IMR-90 (cell line): Measurements from ENCODE around the gene FSTL3. TPM values are rescaled to one million over a fixed set of nuclear protein-coding genes. Genes with fewer than 3 reads are reported as not detected.

ENCODE experiments used
- ATAC-seq: fragments of 200-7000 bp; cut with Tn5 transposase; 2 replicates; pipeline ENCODE4 v1.9.1; 2020; ENCODE audit warnings: low read depth, mild to moderate bottlenecking, moderate library complexity
- BruUV-seq: library from RNA; stranded (reverse); fragments of 400-500 nt; replicated peaks from 2 replicates; lab custom pipeline; 2021; lab: Mats Ljungman, UMichigan
- CTCF ChIA-PET: fragments of 300-600 bp; formaldehyde crosslinking; extraction: SDS; loops from one replicate; lab custom pipeline; 2021; ENCODE audit warnings: antibody characterized with exemption; lab: Yijun Ruan, JAX
- POLR2A ChIA-PET: fragments of 300-600 bp; sonication (Branson Sonifier 250); formaldehyde crosslinking; loops from one replicate; lab custom pipeline; 2022; ENCODE audit warnings: antibody characterized with exemption; ENCODE audit not compliant: unreplicated experiment; lab: Charles Lee
- DNase-seq: peaks from one replicate; pipeline ENCODE4 v3.0.0; 2013
- H2AFZ ChIP-seq: replicated peaks from 2 replicates; pipeline ENCODE3; 2013; ENCODE audit warnings: low read length, mild to moderate bottlenecking; ENCODE audit not compliant: poor library complexity
- H2AK5ac ChIP-seq: 2 replicates; pipeline ENCODE4 v1.6.1; 2013; ENCODE audit warnings: low read depth, low read length, inconsistent platforms
- H2AK9ac ChIP-seq: replicated peaks from 2 replicates; pipeline ENCODE3; 2013; ENCODE audit warnings: mild to moderate bottlenecking, low read depth, low read length, moderate library complexity; ENCODE audit not compliant: poor library complexity
- H2BK120ac ChIP-seq: 2 replicates; pipeline ENCODE4 v1.6.1; 2013; ENCODE audit warnings: low read depth, low read length, inconsistent platforms
- H2BK15ac ChIP-seq: 3 replicates; pipeline ENCODE4 v1.6.1; 2013; ENCODE audit warnings: low read depth, low read length, inconsistent platforms
- H2BK20ac ChIP-seq: 2 replicates; pipeline ENCODE4 v1.6.1; 2013; ENCODE audit warnings: low read depth, mild to moderate bottlenecking, inconsistent platforms, low read length, moderate library complexity
- H2BK5ac ChIP-seq: 2 replicates; pipeline ENCODE4 v1.6.1; 2013; ENCODE audit warnings: mild to moderate bottlenecking, low read depth, low read length, inconsistent platforms; ENCODE audit not compliant: poor library complexity, severe bottlenecking
- H3K14ac ChIP-seq: replicated peaks from 2 replicates; pipeline ENCODE4 v1.6.1; 2013; ENCODE audit warnings: low read depth, low read length, inconsistent platforms
- H3K18ac ChIP-seq: 2 replicates; pipeline ENCODE4 v1.6.1; 2013; ENCODE audit warnings: low read depth, low read length, control low read depth
- H3K23ac ChIP-seq: 2 replicates; pipeline ENCODE4 v1.6.1; 2013; ENCODE audit warnings: low read depth, low read length, inconsistent platforms
- H3K27ac ChIP-seq: 2 replicates; pipeline ENCODE4 v1.5.1; 2013; ENCODE audit warnings: mild to moderate bottlenecking, control low read depth, low read length; ENCODE audit not compliant: insufficient read depth
- H3K27me3 ChIP-seq: 2 replicates; pipeline ENCODE4 v1.6.1; 2013; ENCODE audit warnings: low read length; ENCODE audit not compliant: control insufficient read depth, insufficient read depth
- H3K36me3 ChIP-seq: 2 replicates; pipeline ENCODE4 v1.6.1; 2013; ENCODE audit warnings: low read length, mixed read lengths; ENCODE audit not compliant: control insufficient read depth, insufficient read depth
- H3K4ac ChIP-seq: 2 replicates; pipeline ENCODE4 v1.6.1; 2013; ENCODE audit warnings: low read depth, low read length, inconsistent platforms
- H3K4me1 ChIP-seq: 2 replicates; pipeline ENCODE4 v1.6.1; 2013; ENCODE audit warnings: low read length, mixed read lengths; ENCODE audit not compliant: control insufficient read depth, insufficient read depth
- H3K4me2 ChIP-seq: 2 replicates; pipeline ENCODE4 v1.6.1; 2013; ENCODE audit warnings: low read depth, mild to moderate bottlenecking, control low read depth, low read length, moderate library complexity
- H3K4me3 ChIP-seq: 2 replicates; pipeline ENCODE4 v1.5.1; 2013; ENCODE audit warnings: low read depth, mild to moderate bottlenecking, control low read depth, low read length, moderate library complexity; ENCODE audit not compliant: insufficient read depth
- H3K56ac ChIP-seq: 2 replicates; pipeline ENCODE4 v1.6.1; 2013; ENCODE audit warnings: low read length, inconsistent platforms; ENCODE audit not compliant: insufficient read depth; ENCODE audit errors: extremely low read depth
- H3K79me1 ChIP-seq, 2 experiments: 2 replicates each; pipeline ENCODE4 v1.6.1; 2013; ENCODE audit warnings: low read length in 2 of 2, inconsistent platforms in 1 of 2, low read depth in 1 of 2
- H3K9ac ChIP-seq: 2 replicates; pipeline ENCODE4 v1.6.1; 2013; ENCODE audit warnings: low read depth, low read length, control low read depth
- H3K9me1 ChIP-seq: 2 replicates; pipeline ENCODE4 v1.6.1; 2013; ENCODE audit warnings: low read length, inconsistent platforms; ENCODE audit not compliant: insufficient read depth
- H3K9me3 ChIP-seq: 2 replicates; pipeline ENCODE4 v1.6.1; 2013; ENCODE audit warnings: low read length; ENCODE audit not compliant: control insufficient read depth, insufficient read depth
- H4K20me1 ChIP-seq: 2 replicates; pipeline ENCODE4 v1.6.1; 2013; ENCODE audit warnings: low read length, inconsistent platforms; ENCODE audit not compliant: insufficient read depth
- H4K5ac ChIP-seq: 2 replicates; pipeline ENCODE4 v1.6.1; 2013; ENCODE audit warnings: mild to moderate bottlenecking, low read depth, low read length, control low read depth
- H4K8ac ChIP-seq, 2 experiments: 2 replicates each; pipeline ENCODE4 v1.6.1; 2013; ENCODE audit warnings: low read depth in 2 of 2, low read length in 2 of 2, control low read depth in 1 of 2, inconsistent platforms in 1 of 2
- H4K91ac ChIP-seq: 2 replicates; pipeline ENCODE4 v1.6.1; 2013; ENCODE audit warnings: low read depth, low read length, inconsistent platforms; ENCODE audit not compliant: insufficient read depth
- CEBPB ChIP-seq: IDR thresholded peaks from 2 replicates; pipeline ENCODE4 v1.6.1; 2012; ENCODE audit warnings: low read depth, low read length, improper control_type of control experiment
- ELK1 ChIP-seq: fragments of 150-350 bp; IDR thresholded peaks from 2 replicates; pipeline ENCODE4 v1.6.1; 2016; ENCODE audit warnings: low read depth, mild to moderate bottlenecking, low read length, moderate library complexity, borderline replicate concordance
- NFE2L2 ChIP-seq: fragments of 150-350 bp; IDR thresholded peaks from 2 replicates; pipeline ENCODE4 v1.6.1; 2016; ENCODE audit warnings: low read depth, mild to moderate bottlenecking, low read length
- WGBS, 2 experiments: methylation state at CpG; one replicate each; pipeline versions ENCODE4 v1.1.5 to v1.1.7; 2013; ENCODE audit warnings: missing lambda C conversion rate in 2 of 2; ENCODE audit not compliant: insufficient read length in 1 of 2; ENCODE audit errors: extremely low coverage in 2 of 2; 5-methylcytosine and 5-hydroxymethylcytosine counted together
- dilution Hi-C: fragments of 300-500 bp; cut with HindIII; formaldehyde crosslinking; loops from one replicate; pipeline ENCODE4 v1.14.3; 2018; ENCODE audit warnings: low sequenced_read_pairs; ENCODE audit not compliant: unreplicated experiment
- in situ Hi-C: fragments of 300-500 bp; cut with MboI; formaldehyde crosslinking; loops from 3 replicates; pipeline ENCODE4 v1.14.3; 2019; ENCODE audit warnings: low sequenced_read_pairs, inconsistent platforms, mixed read lengths
- intact Hi-C: fragments of 100-400 bp; cut with micrococcal nuclease; formaldehyde crosslinking; loops from 2 replicates; pipeline ENCODE4 v1.10.0; 2022
- polyA plus RNA-seq, 3 experiments: library from polyadenylated mRNA; depleted of rRNA; stranded (reverse); fragments of >200 nt; gene quantifications; 2 replicates each; pipeline ENCODE4 v1.2.3, GENCODE V29; 2012; ENCODE audit warnings: low replicate concordance in 1 of 3
- total RNA-seq: library from RNA; depleted of rRNA; stranded (reverse); fragments of >200 nt; gene quantifications from 2 replicates; pipeline ENCODE4 v1.2.3, GENCODE V29; 2012
- TF ChIP-seq, protein P1 (sequence below): conservative IDR thresholded peaks from 2 replicates; pipeline ENCODE4 v1.5.1; 2012; ENCODE audit warnings: mild to moderate bottlenecking, low read depth, low read length, improper control_type of control experiment

The FSTL3 gene
- total and polyA plus RNA-seq, 2 of the 4 experiments (the other 2 are of a cell fraction) = 32.3 to 76.9 TPM

- H4K5ac ChIP-seq = no peak overlapping the region
- DNase-seq = no peak
- peaks cover 0 to 57% of the 10 kb centered on the region in 2 experiments; a peak in 3 of 4 replicates for H3K79me1 ChIP-seq
- H3K4me1 ChIP-seq = peaks cover 9% of the 10 kb centered on the region
- no peak overlapping the region for H3K9ac ChIP-seq
- dilution Hi-C loops (no loop called here), intact Hi-C loops (no loop called here), in situ Hi-C loops (no loop called here)
- no peaks in the 10 kb centered on the region for H3K9me3 ChIP-seq
- H3K36me3 ChIP-seq = peaks cover 20% of the 10 kb centered on the region
- H2BK15ac ChIP-seq = no peak overlapping the region
- no peak overlapping the region for H3K4ac ChIP-seq
- no peak overlapping the region for H2BK20ac ChIP-seq
- no peaks in the 10 kb centered on the region for H3K9me1 ChIP-seq
- CTCF ChIA-PET = no interaction called here
- TF ChIP-seq CEBPB (no peak), NFE2L2 (no peak), ELK1 (no peak)
- TF ChIP-seq, protein P1, sequence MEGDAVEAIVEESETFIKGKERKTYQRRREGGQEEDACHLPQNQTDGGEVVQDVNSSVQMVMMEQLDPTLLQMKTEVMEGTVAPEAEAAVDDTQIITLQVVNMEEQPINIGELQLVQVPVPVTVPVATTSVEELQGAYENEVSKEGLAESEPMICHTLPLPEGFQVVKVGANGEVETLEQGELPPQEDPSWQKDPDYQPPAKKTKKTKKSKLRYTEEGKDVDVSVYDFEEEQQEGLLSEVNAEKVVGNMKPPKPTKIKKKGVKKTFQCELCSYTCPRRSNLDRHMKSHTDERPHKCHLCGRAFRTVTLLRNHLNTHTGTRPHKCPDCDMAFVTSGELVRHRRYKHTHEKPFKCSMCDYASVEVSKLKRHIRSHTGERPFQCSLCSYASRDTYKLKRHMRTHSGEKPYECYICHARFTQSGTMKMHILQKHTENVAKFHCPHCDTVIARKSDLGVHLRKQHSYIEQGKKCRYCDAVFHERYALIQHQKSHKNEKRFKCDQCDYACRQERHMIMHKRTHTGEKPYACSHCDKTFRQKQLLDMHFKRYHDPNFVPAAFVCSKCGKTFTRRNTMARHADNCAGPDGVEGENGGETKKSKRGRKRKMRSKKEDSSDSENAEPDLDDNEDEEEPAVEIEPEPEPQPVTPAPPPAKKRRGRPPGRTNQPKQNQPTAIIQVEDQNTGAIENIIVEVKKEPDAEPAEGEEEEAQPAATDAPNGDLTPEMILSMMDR = no peak
- H2BK120ac ChIP-seq = no peak overlapping the region
- no peak overlapping the region for H3K23ac ChIP-seq
- no TSS peak for BruUV-seq
- H3K14ac ChIP-seq = no peak overlapping the region
- peaks cover 95% of the 10 kb centered on the region for H4K20me1 ChIP-seq
- no peak overlapping the region for H3K56ac ChIP-seq
- H2AFZ ChIP-seq = no peak overlapping the region
- POLR2A ChIA-PET = no interaction called here
- 98% methylated on average over 16 of the region's 19 CpGs; no CpG with 5 or more reads in 1 of the 2 experiments for WGBS, 2 experiments
- no peak overlapping the region for H4K8ac ChIP-seq
- no peak overlapping the region for H3K4me2 ChIP-seq
- no peaks in the 10 kb centered on the region for H3K27me3 ChIP-seq
- H4K91ac ChIP-seq = no peak overlapping the region
- no peak overlapping the region for H2AK9ac ChIP-seq
- no peak overlapping the region for H3K18ac ChIP-seq
- no peak for ATAC-seq
- no peak overlapping the region for H2BK5ac ChIP-seq
- no peak overlapping the region for H3K27ac ChIP-seq
- H3K4me3 ChIP-seq = no peak overlapping the region
- H2AK5ac ChIP-seq = no peak overlapping the region
These were observed 18.6 kb upstream of the FSTL3 start for GRCh38 chr19:657611-658010.
